ENCODE data around the gene STIP1.
"Not testable (repeated sequence)": the region's sequence is repeated elsewhere in the genome, so short reads cannot be mapped to it uniquely, and the experiment has no call there.

Gene STIP1

GRCh38 chr11:64244107-64244506, 58.1 kb downstream of the STIP1 start:
- Histone ChIP-seq H3K4me1 (ENCODE audit: control insufficient read depth, insufficient read depth, low read length) (peaks cover 43% of the 10 kb centered on the region), H3K4me3 (ENCODE audit: low read length) (no peak overlapping the region), H3K9ac (ENCODE audit: low read length) (peak overlapping the region; percentile 34), H3K9me3 (ENCODE audit: control insufficient read depth, low read length) (no peaks in the 10 kb centered on the region), H3K36me3 (ENCODE audit: control insufficient read depth, insufficient read depth, low read length, severe bottlenecking) (peaks cover 14% of the 10 kb centered on the region), H3K27me3 (replicated peaks; ENCODE audit: control insufficient read depth, insufficient read depth, low read length) (no peaks in the 10 kb centered on the region)
- DNase-seq (ENCODE audit: low read depth): no peak

- Histone ChIP-seq H3K9me3 (ENCODE audit: control insufficient read depth, low read length) (no peaks in the 10 kb centered on the region), H3K4me3 (ENCODE audit: low read length) (peak overlapping the region; percentile 94), H3K9ac (ENCODE audit: low read length) (peak overlapping the region; percentile 98), H3K36me3 (ENCODE audit: control insufficient read depth, insufficient read depth, low read length, severe bottlenecking) (peaks cover 14% of the 10 kb centered on the region), H3K4me1 (ENCODE audit: control insufficient read depth, insufficient read depth, low read length) (peaks cover 42% of the 10 kb centered on the region), H3K27me3 (replicated peaks; ENCODE audit: control insufficient read depth, insufficient read depth, low read length) (no peaks in the 10 kb centered on the region)
- DNase-seq (ENCODE audit: low read depth): no peak
Measured at GRCh38 chr11:64244966-64245365, 59.0 kb downstream of the STIP1 start.

GRCh38 chr11:64245401-64245796, 59.4 kb downstream of the STIP1 start:
- peaks cover 14% of the 10 kb centered on the region for H3K36me3 ChIP-seq (ENCODE audit: control insufficient read depth, insufficient read depth, low read length, severe bottlenecking)
- no peak for DNase-seq (ENCODE audit: low read depth)

GRCh38 chr11:64245797-64246620, 60.0 kb downstream of the STIP1 start:
- Histone ChIP-seq H3K36me3 (ENCODE audit: control insufficient read depth, insufficient read depth, low read length, severe bottlenecking) (peaks cover 14% of the 10 kb centered on the region), H3K9me3 (ENCODE audit: control insufficient read depth, low read length) (no peaks in the 10 kb centered on the region), H3K4me1 (ENCODE audit: control insufficient read depth, insufficient read depth, low read length) (peaks cover 38% of the 10 kb centered on the region), H3K4me3 (ENCODE audit: low read length) (peak overlapping the region; percentile 94), H3K9ac (ENCODE audit: low read length) (peak overlapping the region; percentile 98), H3K27me3 (replicated peaks; ENCODE audit: control insufficient read depth, insufficient read depth, low read length) (no peaks in the 10 kb centered on the region)
- DNase-seq (ENCODE audit: low read depth): peak; percentile 91

More at GRCh38 chr11:64245401-64245796, 59.4 kb downstream of the STIP1 start:
- Histone ChIP-seq H3K4me3 (ENCODE audit: low read length) (peak overlapping the region; percentile 94), H3K9ac (ENCODE audit: low read length) (peak overlapping the region; percentile 98), H3K9me3 (ENCODE audit: control insufficient read depth, low read length) (no peaks in the 10 kb centered on the region), H3K27me3 (replicated peaks; ENCODE audit: control insufficient read depth, insufficient read depth, low read length) (no peaks in the 10 kb centered on the region), H3K4me1 (ENCODE audit: control insufficient read depth, insufficient read depth, low read length) (peaks cover 38% of the 10 kb centered on the region)

- not testable (repeated sequence) for H3K9me3 ChIP-seq (ENCODE audit: control insufficient read depth, low read length); H3K27me3 ChIP-seq (replicated peaks; ENCODE audit: control insufficient read depth, insufficient read depth, low read length); DNase-seq (ENCODE audit: low read depth)
- Histone ChIP-seq H3K36me3 (ENCODE audit: control insufficient read depth, insufficient read depth, low read length, severe bottlenecking) (peaks cover 14% of the 10 kb centered on the region), H3K4me3 (ENCODE audit: low read length) (peak overlapping the region; percentile 94), H3K9ac (ENCODE audit: low read length) (peak overlapping the region; percentile 98), H3K4me1 (ENCODE audit: control insufficient read depth, insufficient read depth, low read length) (peaks cover 38% of the 10 kb centered on the region)
Measured at GRCh38 chr11:64246621-64246870, 60.6 kb downstream of the STIP1 start.

GRCh38 chr11:64246871-64247728, 61.1 kb downstream of the STIP1 start, which contains the start of gene PPP1R14B:
TSS of gene PPP1R14B (minus strand) at chr11:64246943. CDS start at chr11:64246673, 270 bp downstream.
- peak; percentile 94 for DNase-seq (ENCODE audit: low read depth)

GRCh38 chr11:64247729-64248531, 62.0 kb downstream of the STIP1 start:
- DNase-seq (ENCODE audit: low read depth): no peak
- peak overlapping the region; percentile 93 for H3K9ac ChIP-seq (ENCODE audit: low read length)
- peaks cover 14% of the 10 kb centered on the region for H3K36me3 ChIP-seq (ENCODE audit: control insufficient read depth, insufficient read depth, low read length, severe bottlenecking)
- peak overlapping the region; percentile 90 for H3K4me3 ChIP-seq (ENCODE audit: low read length)
- H3K4me1 ChIP-seq (ENCODE audit: control insufficient read depth, insufficient read depth, low read length): peaks cover 37% of the 10 kb centered on the region
- H3K9me3 ChIP-seq (ENCODE audit: control insufficient read depth, low read length): no peaks in the 10 kb centered on the region
- no peaks in the 10 kb centered on the region for H3K27me3 ChIP-seq (replicated peaks; ENCODE audit: control insufficient read depth, insufficient read depth, low read length)

More at GRCh38 chr11:64246871-64247728, 61.1 kb downstream of the STIP1 start, which contains the start of gene PPP1R14B:
- Histone ChIP-seq H3K4me3 (ENCODE audit: low read length) (peak within 1 kb of the TSS; percentile 94), H3K27me3 (replicated peaks; ENCODE audit: control insufficient read depth, insufficient read depth, low read length) (no peaks in the 10 kb centered on the region), H3K9ac (ENCODE audit: low read length) (peak within 1 kb of the TSS; percentile 98), H3K4me1 (ENCODE audit: control insufficient read depth, insufficient read depth, low read length) (peaks cover 40% of the 10 kb centered on the region), H3K36me3 (ENCODE audit: control insufficient read depth, insufficient read depth, low read length, severe bottlenecking) (peaks cover 14% of the 10 kb centered on the region), H3K9me3 (ENCODE audit: control insufficient read depth, low read length) (no peaks in the 10 kb centered on the region)

GRCh38 chr11:64248578-64248977, 62.6 kb downstream of the STIP1 start:
- peak overlapping the region; percentile 93 for H3K9ac ChIP-seq (ENCODE audit: low read length)
- no peaks in the 10 kb centered on the region for H3K27me3 ChIP-seq (replicated peaks; ENCODE audit: control insufficient read depth, insufficient read depth, low read length)
- peaks cover 38% of the 10 kb centered on the region for H3K4me1 ChIP-seq (ENCODE audit: control insufficient read depth, insufficient read depth, low read length)
- peaks cover 8% of the 10 kb centered on the region for H3K36me3 ChIP-seq (ENCODE audit: control insufficient read depth, insufficient read depth, low read length, severe bottlenecking)
- no peak for DNase-seq (ENCODE audit: low read depth)
- no peak overlapping the region for H3K4me3 ChIP-seq (ENCODE audit: low read length)
- H3K9me3 ChIP-seq (ENCODE audit: control insufficient read depth, low read length): no peaks in the 10 kb centered on the region

GRCh38 chr11:64249038-64249437, 63.1 kb downstream of the STIP1 start:
- no peak overlapping the region for H3K4me3 ChIP-seq (ENCODE audit: low read length)
- H3K27me3 ChIP-seq (replicated peaks; ENCODE audit: control insufficient read depth, insufficient read depth, low read length): no peaks in the 10 kb centered on the region
- H3K9me3 ChIP-seq (ENCODE audit: control insufficient read depth, low read length): no peaks in the 10 kb centered on the region
- H3K36me3 ChIP-seq (ENCODE audit: control insufficient read depth, insufficient read depth, low read length, severe bottlenecking): peaks cover 3% of the 10 kb centered on the region
- peaks cover 34% of the 10 kb centered on the region for H3K4me1 ChIP-seq (ENCODE audit: control insufficient read depth, insufficient read depth, low read length)
- H3K9ac ChIP-seq (ENCODE audit: low read length): no peak overlapping the region
- DNase-seq (ENCODE audit: low read depth): no peak

GRCh38 chr11:64249563-64250414, 63.8 kb downstream of the STIP1 start:
- H3K9ac ChIP-seq (ENCODE audit: low read length): no peak overlapping the region
- DNase-seq (ENCODE audit: low read depth): no peak
- no peaks in the 10 kb centered on the region for H3K27me3 ChIP-seq (replicated peaks; ENCODE audit: control insufficient read depth, insufficient read depth, low read length)
- H3K4me1 ChIP-seq (ENCODE audit: control insufficient read depth, insufficient read depth, low read length): peaks cover 31% of the 10 kb centered on the region
- H3K9me3 ChIP-seq (ENCODE audit: control insufficient read depth, low read length): no peaks in the 10 kb centered on the region
- H3K36me3 ChIP-seq (ENCODE audit: control insufficient read depth, insufficient read depth, low read length, severe bottlenecking): no peaks in the 10 kb centered on the region
- H3K4me3 ChIP-seq (ENCODE audit: low read length): no peak overlapping the region
